Limb (tissue), 2 donors: Measurements from ENCODE around the gene SGTA.
"Not testable (repeated sequence)": the region's sequence is repeated elsewhere in the genome, so short reads cannot be mapped to it uniquely, and the experiment has no call there.

Source experiments
- DNase-seq, 2 donors: peaks; one replicate each; pipeline ENCODE4 v3.0.0-alpha.2; 2016; ENCODE audit errors: extremely low spot score in 2 of 2

The SGTA gene

DNA sequence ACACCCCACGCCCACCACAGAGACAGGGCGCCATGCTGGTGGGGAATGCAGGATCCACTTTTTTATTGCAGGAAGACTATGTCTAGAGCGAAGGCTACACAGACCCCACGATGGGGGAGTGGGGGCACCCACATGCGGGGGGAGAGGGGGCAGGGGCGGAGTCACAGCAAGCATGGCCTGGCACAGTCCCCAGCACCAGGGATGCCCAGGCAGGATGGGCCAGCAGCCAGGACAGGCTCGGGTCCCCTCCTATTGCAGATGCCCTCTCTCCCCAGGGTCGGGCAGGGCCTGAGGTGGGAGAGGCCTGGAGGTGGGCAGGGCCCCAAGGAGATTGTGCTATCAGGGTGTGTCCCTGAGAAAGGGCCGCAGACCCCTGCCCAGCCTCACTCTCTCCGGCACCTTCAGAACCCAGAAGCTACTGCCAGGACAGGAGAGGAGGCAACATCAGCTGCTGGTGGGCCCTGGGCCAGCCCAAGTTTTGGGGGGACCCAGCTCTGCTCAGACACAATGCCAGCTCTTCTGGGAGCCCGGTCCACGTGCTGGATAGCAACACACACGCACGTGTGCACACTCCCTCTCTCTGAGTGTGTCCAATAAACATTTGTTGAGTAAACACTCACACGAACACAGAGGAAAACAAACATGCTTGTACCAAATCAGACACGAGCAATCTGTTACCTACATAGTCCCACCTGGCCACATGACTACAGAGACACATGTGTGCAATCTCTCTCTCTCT is 68.4 kb downstream of the SGTA start:
- DNase-seq: no peak

DNA sequence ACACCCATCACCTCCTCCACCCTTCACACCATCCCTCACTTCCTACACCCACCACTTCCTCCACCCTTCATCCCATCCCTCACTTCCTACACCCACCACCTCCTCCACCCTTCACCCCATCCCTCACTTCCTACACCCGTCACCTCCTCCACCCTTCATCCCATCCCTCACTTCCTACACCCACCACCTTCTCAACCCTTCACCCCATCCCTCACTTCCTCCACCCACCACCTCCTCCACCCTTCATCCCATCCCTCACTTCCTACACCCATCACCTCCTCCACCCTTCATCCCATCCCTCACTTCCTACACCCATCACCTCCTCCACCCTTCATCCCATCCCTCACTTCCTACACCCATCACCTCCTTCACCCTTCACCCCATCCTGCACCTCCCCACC is 69.0 kb downstream of the SGTA start:
- not testable (repeated sequence) for DNase-seq

DNA sequence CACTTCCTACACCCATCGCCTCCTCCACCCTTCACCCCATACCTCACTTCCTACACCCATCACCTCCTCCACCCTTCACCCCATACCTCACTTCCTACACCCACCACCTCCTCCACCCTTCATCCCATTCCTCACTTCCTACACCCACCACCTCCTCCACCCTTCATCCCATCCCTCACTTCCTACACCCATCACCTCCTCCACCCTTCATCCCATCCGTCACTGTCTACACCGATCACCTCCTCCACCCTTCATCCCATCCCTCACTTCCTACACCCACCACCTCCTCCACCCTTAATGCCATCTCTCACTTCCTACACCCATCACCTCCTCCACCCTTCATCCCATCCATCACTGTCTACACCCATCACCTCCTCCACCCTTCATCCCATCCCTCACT is 69.9 kb downstream of the SGTA start:
- not testable (repeated sequence) for DNase-seq

DNA sequence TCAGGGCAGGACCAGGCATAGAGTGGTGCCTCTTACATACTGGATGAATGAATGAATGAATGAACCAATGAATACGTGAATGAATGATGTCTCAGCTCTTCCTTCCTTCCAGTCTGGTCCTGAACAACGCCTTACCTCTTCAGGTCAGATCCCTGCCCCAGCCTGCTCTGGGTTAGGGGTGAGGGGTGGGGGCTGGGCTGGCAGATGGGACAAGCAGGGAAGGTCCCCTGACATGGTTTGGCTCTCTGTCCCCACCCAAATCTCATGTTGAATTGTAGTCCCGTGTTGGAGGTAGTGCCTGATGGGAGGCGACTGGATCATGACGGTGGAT is 71.2 kb downstream of the SGTA start:
- peak in 1 of 2 donors; percentile 16 for DNase-seq

DNA sequence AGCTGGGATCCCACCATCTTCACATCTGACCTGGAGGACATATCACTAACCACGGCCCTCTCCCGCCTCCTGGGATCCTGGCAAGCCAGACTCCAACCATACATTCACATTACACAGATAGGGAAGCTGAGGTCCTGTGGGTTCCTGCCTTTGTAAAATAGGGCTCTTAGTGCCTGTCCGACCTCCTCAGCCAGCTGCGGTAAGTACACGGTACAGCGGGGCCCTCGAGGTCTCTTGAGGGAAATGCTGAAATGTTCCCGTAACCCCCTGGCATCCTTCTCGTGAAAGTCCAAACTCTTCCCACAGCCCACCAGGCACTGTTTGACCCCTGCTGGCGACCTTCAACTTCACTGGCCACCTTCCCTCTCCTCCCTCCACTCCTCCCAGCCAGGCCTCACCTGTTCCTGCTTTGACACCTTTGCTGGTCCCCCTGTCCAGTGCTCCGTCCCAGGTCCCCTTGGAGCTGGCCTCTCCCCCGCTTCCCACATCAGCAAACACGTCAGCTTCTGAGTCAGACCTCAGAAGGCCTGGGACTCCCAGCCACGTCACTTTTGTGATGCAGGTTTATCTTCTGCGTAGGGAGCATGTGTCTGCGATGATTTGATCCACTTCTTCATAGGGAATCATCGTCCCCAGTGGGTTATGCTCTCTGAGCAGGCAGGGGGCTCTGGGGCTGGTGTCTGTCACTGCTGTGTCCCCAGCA is 71.8 kb downstream of the SGTA start:
- DNase-seq: no peak

- DNase-seq: no peak
These were observed 76.8 kb downstream of the SGTA start for GRCh38 chr19:2706251-2706650.
